ENCODE results near the gene ADK.

Gene ADK

DNA sequence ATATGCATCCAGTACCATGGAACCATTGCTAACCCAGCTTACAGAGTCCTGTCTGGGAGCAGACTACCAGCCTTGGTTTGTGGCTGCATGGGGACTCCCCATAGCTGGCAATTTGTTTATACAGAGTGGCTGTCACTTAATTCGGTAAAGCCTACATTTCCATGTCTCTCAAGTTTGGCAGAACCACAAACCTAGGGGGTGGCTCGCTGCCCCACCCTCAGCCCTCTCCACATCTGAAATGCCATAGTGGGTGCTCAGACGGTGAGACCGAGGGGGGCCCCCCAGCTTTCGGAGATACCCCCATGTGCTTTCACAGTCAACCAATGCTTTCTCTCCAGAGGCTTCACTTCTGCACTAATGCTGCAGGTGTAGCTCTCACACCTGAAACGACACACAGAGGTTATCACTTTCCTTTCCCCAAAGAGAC, 599.8 kb downstream of the ADK start:
- DNase-seq, result no peak

DNA sequence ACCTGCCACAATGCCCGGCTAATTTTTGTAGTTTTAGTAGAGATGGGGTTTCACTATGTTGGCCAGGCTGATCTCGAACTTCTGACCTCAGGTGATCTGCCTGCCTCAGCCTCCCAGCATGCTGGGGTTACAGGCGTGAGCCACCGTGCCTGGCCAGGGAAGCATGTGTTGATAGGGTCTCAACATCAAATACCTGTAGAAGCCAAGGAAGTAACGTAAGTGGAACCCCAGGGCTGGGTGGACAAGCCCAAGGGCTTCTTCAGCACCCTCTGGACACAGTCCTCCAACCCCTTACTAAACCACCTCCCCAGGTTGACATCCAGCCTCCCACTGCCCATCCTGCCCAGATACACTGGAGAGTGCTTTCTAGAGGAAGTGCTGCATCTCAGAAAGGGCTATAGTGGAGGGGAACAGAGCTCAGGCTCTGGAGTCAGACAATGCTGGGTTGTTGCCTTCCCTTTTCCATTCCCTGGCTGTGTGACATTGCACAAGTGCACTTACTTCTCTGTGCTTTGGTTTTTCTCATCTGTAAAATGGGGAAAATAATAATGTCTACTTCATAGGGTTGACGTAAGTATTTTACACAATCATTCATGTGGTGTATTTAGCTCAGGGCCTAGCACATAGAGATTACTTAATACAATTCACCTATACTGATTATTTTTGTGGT, 601.5 kb downstream of the ADK start:
- no peak for DNase-seq

DNA sequence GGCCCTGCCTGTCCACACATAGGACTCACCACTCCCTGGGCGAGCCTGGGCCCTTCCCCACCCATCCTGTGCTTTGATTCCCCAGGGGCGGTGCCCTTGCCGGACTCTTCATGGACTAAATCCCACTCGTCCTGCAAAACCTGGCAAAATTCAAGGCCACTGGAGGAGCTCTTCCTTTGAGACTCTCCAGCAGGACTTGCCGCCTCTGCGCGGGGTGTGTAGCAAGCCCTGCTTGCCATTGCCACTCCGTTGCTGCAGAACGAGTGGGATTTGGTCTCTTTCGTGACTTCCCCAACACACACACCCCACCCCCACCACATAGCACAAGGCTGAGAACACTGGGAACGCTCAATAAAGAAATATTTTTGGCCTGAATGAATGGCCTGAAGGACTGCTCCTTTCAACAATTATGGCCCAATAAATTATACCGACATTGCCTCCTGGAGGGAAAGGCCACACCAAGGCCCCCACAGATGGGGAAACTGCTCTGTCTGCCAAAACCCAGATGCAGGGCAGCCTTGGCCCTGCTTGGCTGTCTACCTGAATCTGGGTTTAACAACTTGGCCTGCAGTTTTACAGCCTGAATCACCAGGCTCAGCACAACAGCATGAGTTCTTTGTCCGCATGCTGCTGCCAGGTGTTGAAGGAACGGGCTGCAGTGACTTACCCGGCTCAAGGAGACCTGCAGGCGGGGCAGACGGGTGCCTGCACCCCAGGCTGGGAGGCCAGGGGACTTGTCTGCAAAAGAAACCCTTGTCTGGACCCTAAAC, 602.6 kb downstream of the ADK start:
- no peak for DNase-seq

DNA sequence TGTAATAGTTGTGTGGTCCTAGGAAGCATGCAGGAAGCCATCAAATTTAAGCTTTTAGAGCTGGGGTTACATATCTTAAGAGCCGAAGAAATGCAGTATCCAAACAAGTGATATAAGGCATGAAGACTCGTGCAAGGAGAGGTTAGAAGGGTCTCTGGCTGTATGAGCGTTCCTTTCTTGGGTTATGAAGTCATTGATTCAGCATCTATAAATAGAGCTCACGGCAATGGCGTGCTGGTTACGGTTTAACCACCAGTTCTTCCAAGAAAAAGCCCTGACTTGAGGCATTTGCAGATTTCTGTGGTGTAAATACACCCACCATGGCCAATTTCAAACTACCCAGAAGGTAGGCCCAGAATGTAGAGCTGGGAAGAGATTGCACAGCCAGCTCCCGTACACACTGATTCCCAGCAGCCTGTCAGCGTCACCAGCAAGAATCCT, 603.4 kb downstream of the ADK start:
- no peak for DNase-seq

DNA sequence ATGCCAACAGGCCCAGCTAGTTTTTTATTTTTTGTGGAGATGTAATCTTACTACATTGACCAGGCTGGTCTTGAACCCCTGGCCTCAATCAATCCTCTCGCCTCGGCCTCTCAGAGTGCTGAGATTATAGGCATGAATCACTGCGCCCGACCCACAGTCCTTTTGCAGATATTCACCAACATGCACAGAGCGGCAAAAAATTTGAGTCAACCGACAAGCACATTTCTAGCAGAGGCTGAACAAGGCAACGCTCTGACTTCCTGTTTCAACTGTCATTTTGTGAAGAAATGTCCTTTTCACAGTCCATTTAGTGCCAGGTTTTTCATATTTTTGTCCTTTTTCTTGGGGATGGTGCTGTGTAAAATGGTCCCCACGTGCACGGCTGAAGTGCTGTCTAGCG, 604.3 kb downstream of the ADK start:
- no peak for DNase-seq

Measured in C1 segment of cervical spinal cord (tissue), 14 donors.